ENCODE measurements around the gene PCDHGB5. TPM values are rescaled to one million over a fixed set of nuclear protein-coding genes. Genes with fewer than 3 reads are reported as not detected.

The PCDHGB5 gene
- total and polyA plus RNA-seq, 2 experiments from 2014 or later: 0.17 to 0.30 TPM

GRCh38 chr5:141441571-141442170 is 43.9 kb downstream of the PCDHGB5 start:
- TF ChIP-seq EZH2phosphoT487 (IDR thresholded peaks at IDR 0.05; ENCODE audit: low read depth, severe bottlenecking, unreplicated experiment): no peak
- TF ChIP-seq EZH2 (IDR thresholded peaks at IDR 0.05; ENCODE audit: borderline replicate concordance): no peak
- TF ChIP-seq CTCF (IDR thresholded peaks at IDR 0.05; ENCODE audit: poor library complexity): no peak
- H3K4me3 ChIP-seq: no peak overlapping the region
- WGBS (ENCODE audit: low lambda C conversion rate, missing lambda C conversion rate): 97% methylated on average over 48 of the region's 50 CpGs
- no peaks in the 10 kb centered on the region for H4K20me1 ChIP-seq (ENCODE audit: insufficient read depth, poor library complexity, severe bottlenecking)
- no peak overlapping the region for H3K4me2 ChIP-seq
- H3K4me1 ChIP-seq (ENCODE audit: insufficient read depth): no peaks in the 10 kb centered on the region
- peaks cover 6% of the 10 kb centered on the region for H3K79me2 ChIP-seq
- no peaks in the 10 kb centered on the region for H3K9me2 ChIP-seq (replicated peaks; ENCODE audit: insufficient read depth)
- no peak overlapping the region for H3K27ac ChIP-seq
- DNase-seq (ENCODE audit: low spot score): no peak
- H3K36me3 ChIP-seq (replicated peaks; ENCODE audit: insufficient read depth, low read depth): no peaks in the 10 kb centered on the region
- H3K27me3 ChIP-seq: no peaks in the 10 kb centered on the region
- peaks cover under 1% of the 10 kb centered on the region for H3K9me3 ChIP-seq (ENCODE audit: low read depth)
- H2AFZ ChIP-seq: no peak overlapping the region

Other genes starting within 250 kb of the PCDHGB5 start
Only the 30 nearest of the 37 such genes appear.
- 1.2 and 2.3 TPM in 2 replicates for gene PCDHB9, start 210.8 kb upstream of the PCDHGB5 start, total RNA-seq
- 0.33 and 1.0 TPM in 2 replicates for gene PCDHB9, start 210.8 kb upstream of the PCDHGB5 start, polyA plus RNA-seq
- gene PCDHB10, start 205.6 kb upstream of the PCDHGB5 start, total RNA-seq: 2.4 and 3.1 TPM in 2 replicates
- gene PCDHB10, start 205.6 kb upstream of the PCDHGB5 start, polyA plus RNA-seq: 2.7 and 2.8 TPM in 2 replicates
- gene PCDHB11, start 198.3 kb upstream of the PCDHGB5 start, total RNA-seq: 0.92 and 2.1 TPM in 2 replicates
- 1.2 and 1.8 TPM in 2 replicates for gene PCDHB11, start 198.3 kb upstream of the PCDHGB5 start, polyA plus RNA-seq
- 1.1 and 1.4 TPM in 2 replicates for gene PCDHB12, start 189.2 kb upstream of the PCDHGB5 start, total RNA-seq
- gene PCDHB12, start 189.2 kb upstream of the PCDHGB5 start, polyA plus RNA-seq: 0.86 and 0.97 TPM in 2 replicates
- 1.9 and 2.0 TPM in 2 replicates for gene PCDHB13, start 184.0 kb upstream of the PCDHGB5 start, total RNA-seq
- 0.50 and 1.1 TPM in 2 replicates for gene PCDHB13, start 184.0 kb upstream of the PCDHGB5 start, polyA plus RNA-seq
- 3.9 and 4.3 TPM in 2 replicates for gene PCDHB14, start 174.6 kb upstream of the PCDHGB5 start, total RNA-seq
- gene PCDHB14, start 174.6 kb upstream of the PCDHGB5 start, polyA plus RNA-seq: 2.2 and 3.0 TPM in 2 replicates
- gene PCDHB15, start 152.6 kb upstream of the PCDHGB5 start, total RNA-seq: 1.8 and 3.3 TPM in 2 replicates
- 2.0 and 2.6 TPM in 2 replicates for gene PCDHB15, start 152.6 kb upstream of the PCDHGB5 start, polyA plus RNA-seq
- gene SLC25A2, start 93.9 kb upstream of the PCDHGB5 start, total RNA-seq: 0.50 and 1.7 TPM in 2 replicates
- gene SLC25A2, start 93.9 kb upstream of the PCDHGB5 start, polyA plus RNA-seq: not detected in 2 replicates
- gene TAF7, start 77.2 kb upstream of the PCDHGB5 start, total RNA-seq: 85.2 and 96.9 TPM in 2 replicates
- 103 and 107 TPM in 2 replicates for gene TAF7, start 77.2 kb upstream of the PCDHGB5 start, polyA plus RNA-seq
- 0.24 and 0.33 TPM in 2 replicates for gene PCDHGA1, start 67.4 kb upstream of the PCDHGB5 start, total RNA-seq
- gene PCDHGA1, start 67.4 kb upstream of the PCDHGB5 start, polyA plus RNA-seq: not detected in 2 replicates
- 0.08 TPM in 1 of 2 replicates, not detected in the other for gene PCDHGA2, start 59.2 kb upstream of the PCDHGB5 start, total RNA-seq
- 0.10 TPM in 1 of 2 replicates, not detected in the other for gene PCDHGA2, start 59.2 kb upstream of the PCDHGB5 start, polyA plus RNA-seq
- gene PCDHGA3, start 54.1 kb upstream of the PCDHGB5 start, total RNA-seq: not detected in 2 replicates
- gene PCDHGA3, start 54.1 kb upstream of the PCDHGB5 start, polyA plus RNA-seq: 0.45 TPM in 1 of 2 replicates, not detected in the other
- gene PCDHGB1, start 47.8 kb upstream of the PCDHGB5 start, total RNA-seq: 0.24 and 0.53 TPM in 2 replicates
- gene PCDHGB1, start 47.8 kb upstream of the PCDHGB5 start, polyA plus RNA-seq: 0.57 TPM in 1 of 2 replicates, not detected in the other
- gene PCDHGA4, start 42.9 kb upstream of the PCDHGB5 start, total RNA-seq: 0.17 and 0.28 TPM in 2 replicates
- gene PCDHGA4, start 42.9 kb upstream of the PCDHGB5 start, polyA plus RNA-seq: 0.24 TPM in 1 of 2 replicates, not detected in the other
- 0.20 and 0.33 TPM in 2 replicates for gene PCDHGB2, start 38.0 kb upstream of the PCDHGB5 start, total RNA-seq
- gene PCDHGB2, start 38.0 kb upstream of the PCDHGB5 start, polyA plus RNA-seq: not detected in 2 replicates
- gene PCDHGA5, start 33.8 kb upstream of the PCDHGB5 start, total RNA-seq: 0.03 and 0.20 TPM in 2 replicates
- gene PCDHGA5, start 33.8 kb upstream of the PCDHGB5 start, polyA plus RNA-seq: not detected in 2 replicates
- not detected in 2 replicates for gene PCDHGB3, start 27.7 kb upstream of the PCDHGB5 start, total RNA-seq
- not detected in 2 replicates for gene PCDHGB3, start 27.7 kb upstream of the PCDHGB5 start, polyA plus RNA-seq
- 0.12 TPM in 1 of 2 replicates, not detected in the other for gene PCDHGA6, start 24.1 kb upstream of the PCDHGB5 start, total RNA-seq
- gene PCDHGA6, start 24.1 kb upstream of the PCDHGB5 start, polyA plus RNA-seq: 0.11 TPM in 1 of 2 replicates, not detected in the other
- gene PCDHGA7, start 15.2 kb upstream of the PCDHGB5 start, total RNA-seq: 0.04 and 0.10 TPM in 2 replicates
- gene PCDHGA7, start 15.2 kb upstream of the PCDHGB5 start, polyA plus RNA-seq: not detected in 2 replicates
- 20.0 and 20.9 TPM in 2 replicates for gene PCDHGB4, start 10.2 kb upstream of the PCDHGB5 start, total RNA-seq
- gene PCDHGB4, start 10.2 kb upstream of the PCDHGB5 start, polyA plus RNA-seq: 14.2 and 17.9 TPM in 2 replicates
- gene PCDHGA8, start 5.3 kb upstream of the PCDHGB5 start, total RNA-seq: 1.00 and 1.5 TPM in 2 replicates
- gene PCDHGA8, start 5.3 kb upstream of the PCDHGB5 start, polyA plus RNA-seq: 0.28 and 0.53 TPM in 2 replicates
- 1.1 and 1.2 TPM in 2 replicates for gene PCDHGA9, start 4.8 kb downstream of the PCDHGB5 start, total RNA-seq
- gene PCDHGA9, start 4.8 kb downstream of the PCDHGB5 start, polyA plus RNA-seq: not detected in 2 replicates
- 11.6 and 13.6 TPM in 2 replicates for gene PCDHGB6, start 10.1 kb downstream of the PCDHGB5 start, total RNA-seq
- 13.1 and 15.7 TPM in 2 replicates for gene PCDHGB6, start 10.1 kb downstream of the PCDHGB5 start, polyA plus RNA-seq
- 4.5 and 6.7 TPM in 2 replicates for gene PCDHGA10, start 15.0 kb downstream of the PCDHGB5 start, total RNA-seq
- 3.0 and 3.9 TPM in 2 replicates for gene PCDHGA10, start 15.0 kb downstream of the PCDHGB5 start, polyA plus RNA-seq
- gene PCDHGB7, start 19.7 kb downstream of the PCDHGB5 start, total RNA-seq: 6.9 and 8.8 TPM in 2 replicates
- gene PCDHGB7, start 19.7 kb downstream of the PCDHGB5 start, polyA plus RNA-seq: 6.7 and 8.4 TPM in 2 replicates
- 1.8 and 2.7 TPM in 2 replicates for gene PCDHGA11, start 23.1 kb downstream of the PCDHGB5 start, total RNA-seq
- gene PCDHGA11, start 23.1 kb downstream of the PCDHGB5 start, polyA plus RNA-seq: 1.8 TPM in 2 replicates
- gene PCDHGA12, start 32.6 kb downstream of the PCDHGB5 start, total RNA-seq: 0.70 and 0.96 TPM in 2 replicates
- gene PCDHGA12, start 32.6 kb downstream of the PCDHGB5 start, polyA plus RNA-seq: 0.66 and 1.1 TPM in 2 replicates
- 16.9 and 18.9 TPM in 2 replicates for gene PCDHGC3, start 78.0 kb downstream of the PCDHGB5 start, total RNA-seq
- gene PCDHGC3, start 78.0 kb downstream of the PCDHGB5 start, polyA plus RNA-seq: 35.8 and 40.8 TPM in 2 replicates
- gene PCDHGC4, start 87.1 kb downstream of the PCDHGB5 start, total RNA-seq: 0.44 and 1.5 TPM in 2 replicates
- 0.15 and 0.35 TPM in 2 replicates for gene PCDHGC4, start 87.1 kb downstream of the PCDHGB5 start, polyA plus RNA-seq
- gene PCDHGC5, start 91.1 kb downstream of the PCDHGB5 start, total RNA-seq: 0.92 and 1.1 TPM in 2 replicates
- gene PCDHGC5, start 91.1 kb downstream of the PCDHGB5 start, polyA plus RNA-seq: 0.16 TPM in 1 of 2 replicates, not detected in the other